ENCODE results near the gene RPS27L.
"Not testable (repeated sequence)": the region's sequence is repeated elsewhere in the genome, so short reads cannot be mapped to it uniquely, and the experiment has no call there.

Gene RPS27L

GRCh38 chr15:63098901-63099300, 58.4 kb downstream of the RPS27L start:
- not testable (repeated sequence) for H3K36me3 Mint-ChIP-seq (ENCODE audit: insufficient read depth); H3K4me3 Mint-ChIP-seq; H3K4me1 Mint-ChIP-seq; H3K9me3 Mint-ChIP-seq; DNase-seq (ENCODE audit: low spot score in 2 of 2); H3K27ac Mint-ChIP-seq (ENCODE audit: low read depth); ATAC-seq (replicated peaks; ENCODE audit: extremely low read depth, poor library complexity, severe bottlenecking)
- peaks cover 11% of the 10 kb centered on the region for H3K27me3 Mint-ChIP-seq
